SW480 (cell line): ENCODE results near the gene VAT1.
"Not testable (repeated sequence)": the region's sequence is repeated elsewhere in the genome, so short reads cannot be mapped to it uniquely, and the experiment has no call there.

Source experiments
- DNase-seq: peaks from one replicate; pipeline ENCODE4 v3.0.0-alpha.2; 2016; ENCODE audit warnings: low spot score

VAT1 gene

DNA sequence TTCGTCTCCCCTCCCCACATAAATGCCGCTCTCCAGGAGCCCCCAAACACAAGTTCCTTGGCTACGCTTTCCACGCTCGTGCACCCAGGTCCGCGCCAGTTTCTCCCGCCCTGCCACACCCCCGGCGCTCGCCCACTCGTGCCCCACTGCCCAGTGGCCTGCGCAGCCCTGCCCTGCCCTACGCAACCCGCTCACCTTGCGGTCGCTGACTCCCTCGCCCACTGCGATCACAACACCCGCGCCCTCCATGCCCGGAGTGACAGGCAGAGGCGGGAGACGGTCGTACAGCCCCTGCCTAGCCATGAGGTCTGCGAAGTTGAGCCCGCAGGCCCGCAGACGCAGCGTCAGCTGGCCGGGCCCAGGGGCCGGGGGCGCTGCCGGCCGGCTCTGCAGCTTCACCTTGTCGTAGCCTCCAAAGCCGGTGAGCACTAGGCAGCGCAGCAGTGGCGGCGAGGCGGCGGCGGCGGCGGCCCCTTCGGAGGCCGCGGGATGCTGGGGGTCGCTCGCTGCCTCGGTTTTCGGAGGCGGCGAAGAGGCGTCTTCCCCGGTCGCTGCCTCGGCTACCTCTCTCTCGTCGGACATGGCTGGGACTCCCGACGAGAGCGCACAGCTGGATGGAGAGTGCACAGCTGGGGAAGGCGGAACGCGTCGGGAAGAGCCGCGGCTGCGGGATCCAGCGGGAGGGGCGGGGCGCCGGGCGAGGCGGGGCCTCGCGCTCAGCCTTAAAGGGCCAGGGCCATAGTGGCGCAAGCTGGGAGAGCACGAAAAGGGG, at the start of gene VAT1:
TSS of gene VAT1 (minus strand) at position 645 of the 772 bp plus-strand sequence. CDS start at position 582, 63 bp downstream.
- DNase-seq = peak; percentile 83

DNA sequence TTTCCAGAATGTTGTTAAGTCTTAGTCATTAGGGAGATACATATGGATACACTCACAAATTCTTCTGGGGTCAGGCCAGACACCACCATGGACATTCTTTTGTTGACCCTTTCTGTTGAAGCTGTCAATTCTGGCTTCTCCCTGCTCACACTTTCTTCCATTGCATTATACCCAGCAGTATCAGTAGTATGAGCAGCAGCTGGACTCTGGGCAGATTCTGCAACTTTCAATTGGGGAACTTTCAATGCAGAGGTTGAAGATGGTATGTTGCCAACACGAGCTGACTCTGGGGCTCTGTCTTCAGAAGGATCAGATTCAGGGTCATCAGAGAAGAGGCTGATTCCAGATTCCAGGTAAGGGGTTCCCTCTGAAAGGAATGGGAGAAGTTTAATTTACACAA, 48.7 kb upstream of the VAT1 start:
- no peak for DNase-seq

DNA sequence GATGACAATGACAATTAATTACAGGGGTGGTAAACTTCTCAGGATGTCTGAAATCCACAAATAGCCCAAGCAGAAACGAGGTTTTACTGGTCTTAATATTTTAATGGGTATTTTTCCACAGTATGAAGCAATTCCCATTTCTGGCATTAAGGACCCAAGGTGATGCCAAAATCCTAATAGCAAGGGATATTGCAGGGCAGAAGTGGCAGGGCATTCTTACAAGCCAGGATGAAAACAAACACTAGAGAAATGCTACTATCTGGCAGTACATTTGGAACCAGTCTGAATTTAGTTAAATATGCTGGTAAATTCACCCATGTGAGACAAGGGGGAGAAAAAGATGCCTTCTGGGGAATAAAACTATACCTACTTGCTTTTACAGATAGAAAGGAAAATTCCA, 48.1 kb upstream of the VAT1 start:
- DNase-seq = no peak

DNA sequence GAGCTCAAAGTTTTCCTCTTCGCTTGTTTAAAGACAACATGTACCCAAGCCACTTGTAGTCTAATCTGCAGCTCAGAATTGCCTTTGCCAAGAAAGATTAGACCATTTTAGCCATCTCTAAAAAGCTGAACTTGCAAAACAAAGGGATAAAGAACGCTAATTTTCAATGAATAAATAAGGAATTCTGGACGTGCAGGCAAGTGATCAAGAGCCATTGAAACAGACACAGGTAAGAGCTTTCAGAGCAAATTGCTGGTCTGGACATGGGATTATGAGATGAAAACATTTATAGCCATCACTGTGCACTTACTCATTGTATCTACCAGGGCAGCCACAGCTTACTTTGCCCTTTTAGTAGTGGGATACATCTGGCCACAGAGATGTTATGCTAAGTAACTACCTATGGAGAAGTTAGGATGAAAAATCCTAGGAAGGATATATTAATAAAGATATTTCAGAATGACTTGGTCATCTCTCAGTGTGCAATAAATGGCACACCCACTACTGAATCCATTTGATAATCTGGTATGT, 47.2 kb upstream of the VAT1 start:
- DNase-seq = no peak

DNA sequence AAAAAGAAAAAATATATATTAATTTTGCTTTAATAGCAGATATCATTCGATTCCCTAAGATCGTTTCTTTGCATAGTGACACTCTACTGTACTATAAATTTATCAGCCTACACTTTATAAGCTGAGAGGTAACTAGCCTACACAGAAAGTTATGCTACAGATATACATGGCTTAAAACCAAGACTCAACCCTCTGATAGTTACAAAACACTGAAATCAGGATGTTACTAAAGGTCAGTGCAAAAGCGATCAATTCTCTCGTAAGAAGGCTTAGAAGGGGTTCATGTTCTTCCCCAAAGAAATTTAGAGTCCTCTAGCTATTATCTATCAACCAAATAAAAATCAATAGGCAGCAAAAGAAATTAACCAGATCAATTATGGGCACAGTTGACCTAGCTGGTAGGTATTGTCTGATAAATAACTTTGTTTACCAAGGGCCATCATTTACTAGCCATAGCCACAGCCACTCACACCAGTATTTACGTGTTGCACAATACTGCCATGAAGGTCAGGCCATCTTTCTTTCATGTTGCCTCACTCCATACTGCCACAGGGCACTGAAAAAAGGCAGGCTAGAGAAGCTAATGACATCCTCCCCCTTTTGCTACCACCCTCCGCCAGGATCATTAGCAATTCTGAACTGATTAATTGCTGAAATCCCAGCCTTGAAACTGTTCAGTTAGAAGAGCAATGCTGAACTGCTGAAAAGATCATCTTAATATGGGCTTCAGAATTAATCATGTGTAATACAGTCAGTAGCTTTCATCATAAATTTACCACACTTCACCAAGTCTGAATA, 46.6 kb upstream of the VAT1 start:
- no peak for DNase-seq

DNA sequence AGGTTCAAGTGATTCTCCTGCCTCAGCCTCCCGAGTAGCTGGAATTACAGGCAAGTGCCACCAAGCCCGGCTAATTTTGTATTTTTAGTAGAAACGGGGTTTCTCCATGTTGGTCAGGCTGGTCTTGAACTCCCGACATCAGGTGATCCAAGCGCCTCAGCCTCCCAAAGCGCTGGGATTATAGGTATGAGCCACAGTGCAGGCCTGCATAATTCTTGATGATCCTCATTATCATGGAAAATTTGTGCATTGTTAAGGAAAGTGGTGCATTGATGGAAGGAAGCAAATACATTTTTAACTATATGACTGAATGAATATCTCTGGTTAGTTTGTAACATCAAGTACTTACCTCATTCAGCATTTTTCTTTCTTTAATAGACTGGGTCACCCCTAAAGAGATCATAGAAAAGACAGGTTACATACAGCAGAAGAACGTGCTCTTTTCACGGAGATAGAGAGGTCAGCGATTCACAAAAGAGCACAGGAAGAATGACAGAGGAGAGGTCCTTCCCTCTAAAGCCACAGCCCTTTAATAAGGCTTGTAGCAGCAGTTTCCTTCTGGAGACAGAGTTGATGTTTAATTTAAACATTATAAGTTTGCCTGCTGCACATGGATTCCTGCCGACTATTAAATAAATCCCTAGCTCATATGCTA, 40.9 kb upstream of the VAT1 start:
- DNase-seq = no peak

DNA sequence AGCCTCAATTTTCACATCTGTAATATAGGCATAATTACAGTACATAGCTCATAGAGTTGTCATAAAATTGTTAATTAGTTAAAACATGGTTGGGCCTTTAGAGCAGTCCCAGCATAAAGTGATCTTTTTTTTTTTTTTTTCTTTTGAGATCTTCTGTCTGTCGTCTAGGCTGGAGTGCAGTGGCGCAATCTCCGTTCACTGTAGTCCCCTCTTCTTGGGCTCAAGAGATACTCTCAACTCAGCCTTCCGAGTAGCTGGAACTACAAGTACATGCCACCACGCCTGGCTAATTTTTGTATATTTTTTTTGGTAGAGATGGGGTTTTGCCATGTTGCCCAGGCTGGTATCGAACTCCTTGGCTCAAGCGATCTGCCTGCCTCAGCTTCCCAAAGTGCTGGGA, 33.9 kb upstream of the VAT1 start:
- DNase-seq = no peak

DNA sequence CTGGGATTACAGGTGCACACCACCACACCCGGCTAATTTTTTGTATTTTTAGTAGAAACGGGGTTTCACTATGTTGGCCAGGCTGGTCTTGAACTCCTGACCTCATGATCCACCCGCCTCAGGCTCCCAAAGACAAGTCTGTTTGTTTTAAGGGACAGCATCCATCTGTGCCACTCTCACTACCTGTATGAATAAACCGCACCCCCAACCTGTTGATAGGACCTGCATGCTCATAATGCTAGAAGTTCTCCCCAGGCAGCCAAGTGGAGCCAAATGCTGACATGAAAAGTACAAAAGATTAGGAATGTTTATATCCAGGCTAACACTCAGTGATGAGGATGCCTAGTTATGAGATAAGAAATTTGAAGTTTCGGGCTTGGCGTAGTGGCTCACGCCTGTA, 30.8 kb upstream of the VAT1 start:
- DNase-seq = not testable (repeated sequence)

DNA sequence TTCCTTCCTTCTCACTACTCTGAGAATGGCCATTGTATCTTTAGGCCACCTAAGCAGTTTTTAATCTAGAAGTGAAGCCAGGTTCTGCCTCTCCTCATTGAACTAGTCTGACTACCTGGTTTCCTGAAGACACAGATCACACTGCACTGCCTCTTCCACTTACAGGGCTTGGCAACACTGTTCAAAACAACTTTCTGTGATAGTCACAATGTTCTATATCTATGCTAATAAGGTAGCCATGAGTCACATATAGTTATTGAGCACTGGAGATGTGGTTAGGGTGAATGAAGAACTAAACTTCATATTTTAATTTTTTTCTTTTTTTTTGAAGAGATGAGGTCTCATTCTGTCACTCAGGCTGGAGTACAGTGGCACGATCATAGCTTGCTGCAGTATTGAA, 29.8 kb upstream of the VAT1 start:
- DNase-seq = no peak

DNA sequence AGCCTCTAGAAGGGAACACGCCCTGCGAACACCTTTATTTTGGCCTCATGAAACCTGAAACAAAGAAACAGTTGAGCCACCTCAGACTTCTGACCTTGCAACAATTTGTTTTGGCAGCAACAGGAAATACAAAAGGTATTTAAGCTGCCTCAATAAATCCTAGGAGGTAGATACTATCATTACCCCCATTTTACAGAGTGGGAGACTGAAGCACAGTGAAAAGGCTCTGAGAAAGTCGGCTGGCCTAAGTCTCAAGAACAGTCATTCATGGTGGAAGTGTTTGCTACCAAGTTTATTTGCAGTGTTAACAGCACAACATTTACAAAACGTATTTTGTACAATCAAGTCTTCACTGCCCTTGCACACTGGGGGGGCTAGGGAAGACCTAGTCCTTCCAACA, 21.8 kb upstream of the VAT1 start:
- DNase-seq = no peak

DNA sequence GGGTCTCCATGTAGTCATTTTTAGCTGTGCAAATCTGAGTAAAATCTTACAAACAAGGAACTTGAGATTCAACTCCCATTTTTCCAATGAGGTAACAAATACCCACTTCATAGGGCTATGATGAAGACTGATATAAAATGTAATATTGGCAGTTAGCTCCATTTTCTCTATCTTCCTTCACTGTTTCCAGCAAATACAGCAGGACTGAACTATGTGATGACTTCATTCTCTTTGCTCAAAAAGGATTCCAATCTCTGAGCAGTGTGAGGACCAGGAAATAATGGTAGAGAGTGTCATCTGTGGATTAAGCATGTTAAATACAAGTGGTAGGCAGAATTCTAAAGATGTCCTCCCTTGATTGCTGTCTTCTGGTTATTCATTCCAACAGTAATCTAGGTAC, 21.1 kb upstream of the VAT1 start:
- DNase-seq = no peak

DNA sequence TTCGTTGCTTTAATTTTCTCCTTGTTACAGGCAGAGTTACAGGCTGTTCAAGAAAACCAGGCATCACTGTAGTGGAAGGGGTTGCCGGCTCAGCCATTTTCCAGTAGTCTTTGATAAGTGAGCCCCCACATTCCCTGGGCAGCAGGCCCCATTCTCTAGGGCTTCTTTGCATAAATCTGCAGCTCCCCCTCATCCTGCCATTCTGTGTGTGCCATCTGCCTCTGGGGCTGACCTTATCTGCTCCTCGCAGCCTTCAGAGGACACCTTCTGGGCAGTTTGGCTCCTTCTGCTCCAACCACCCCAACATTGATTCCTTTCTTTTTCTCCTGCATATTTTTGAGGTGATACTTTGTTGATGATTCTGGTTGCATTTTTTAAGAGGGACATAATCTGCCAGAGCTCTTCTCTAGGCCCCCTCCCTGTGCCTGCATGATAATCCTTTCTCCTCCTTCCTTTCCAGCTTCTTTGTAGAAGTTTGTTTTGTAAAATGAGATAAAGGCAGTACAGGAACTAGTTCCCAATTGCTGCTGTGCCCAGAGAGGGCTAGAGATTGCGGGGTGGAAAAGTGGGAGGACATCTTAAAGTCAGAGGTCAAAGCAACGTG, 19.9 kb upstream of the VAT1 start:
- DNase-seq = no peak

DNA sequence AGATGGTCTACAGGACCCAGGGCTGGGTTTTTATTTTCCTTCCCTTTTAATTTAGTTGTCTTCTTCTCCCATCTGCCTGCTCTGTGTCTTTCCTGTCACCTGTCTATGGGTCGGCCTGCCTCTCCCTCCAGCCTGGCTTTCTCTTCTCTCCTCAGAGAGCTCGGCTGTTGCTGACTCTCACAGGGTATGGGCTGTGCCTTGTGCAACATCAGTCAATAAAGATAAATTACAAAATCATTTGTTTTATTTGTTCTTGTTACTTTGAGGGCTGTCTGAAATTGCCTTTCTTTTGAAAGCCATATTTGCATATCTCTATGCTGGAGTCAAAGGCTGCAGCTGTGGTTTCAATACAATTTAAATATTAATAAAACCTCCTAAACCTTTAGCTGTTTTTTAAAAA, 18.5 kb upstream of the VAT1 start:
- DNase-seq = no peak

DNA sequence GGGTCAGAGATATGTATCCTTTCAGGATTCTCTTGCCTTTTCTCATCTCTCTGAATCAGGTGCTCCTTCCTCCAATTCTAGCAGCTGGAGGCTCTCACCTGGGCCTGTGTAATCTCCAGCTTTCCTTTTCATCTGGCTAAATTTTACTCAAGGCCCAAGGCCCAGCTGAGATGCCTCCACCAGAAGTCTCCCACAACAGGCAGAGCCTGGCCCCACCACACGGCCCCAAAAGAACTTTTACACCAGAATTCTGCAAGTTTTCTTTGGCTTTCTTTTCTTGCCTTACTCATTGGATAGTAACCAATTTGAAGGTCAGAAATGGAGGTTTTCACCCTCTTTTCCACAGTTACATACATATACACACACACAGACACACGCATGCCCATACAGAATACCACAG, 17.5 kb upstream of the VAT1 start:
- DNase-seq = no peak

DNA sequence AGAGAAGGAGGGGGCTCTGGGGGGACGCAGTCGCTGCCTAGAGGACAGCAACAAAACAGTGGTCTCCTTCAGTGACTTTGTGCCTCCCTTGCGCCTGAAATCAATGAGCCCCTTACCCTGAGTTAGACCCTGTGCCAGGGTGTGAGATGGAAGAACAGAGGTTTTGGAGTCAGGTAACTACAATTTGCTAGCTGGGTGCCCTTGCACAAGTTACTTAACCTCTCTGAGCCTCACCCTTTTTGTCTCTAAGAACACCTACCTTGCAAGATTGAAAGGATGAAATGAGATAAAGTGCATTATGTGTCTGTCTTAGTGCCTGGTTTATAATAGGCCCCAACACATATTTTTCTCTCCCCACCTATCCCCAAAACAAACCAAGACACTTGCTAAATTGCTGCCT, 12.7 kb upstream of the VAT1 start:
- no peak for DNase-seq

DNA sequence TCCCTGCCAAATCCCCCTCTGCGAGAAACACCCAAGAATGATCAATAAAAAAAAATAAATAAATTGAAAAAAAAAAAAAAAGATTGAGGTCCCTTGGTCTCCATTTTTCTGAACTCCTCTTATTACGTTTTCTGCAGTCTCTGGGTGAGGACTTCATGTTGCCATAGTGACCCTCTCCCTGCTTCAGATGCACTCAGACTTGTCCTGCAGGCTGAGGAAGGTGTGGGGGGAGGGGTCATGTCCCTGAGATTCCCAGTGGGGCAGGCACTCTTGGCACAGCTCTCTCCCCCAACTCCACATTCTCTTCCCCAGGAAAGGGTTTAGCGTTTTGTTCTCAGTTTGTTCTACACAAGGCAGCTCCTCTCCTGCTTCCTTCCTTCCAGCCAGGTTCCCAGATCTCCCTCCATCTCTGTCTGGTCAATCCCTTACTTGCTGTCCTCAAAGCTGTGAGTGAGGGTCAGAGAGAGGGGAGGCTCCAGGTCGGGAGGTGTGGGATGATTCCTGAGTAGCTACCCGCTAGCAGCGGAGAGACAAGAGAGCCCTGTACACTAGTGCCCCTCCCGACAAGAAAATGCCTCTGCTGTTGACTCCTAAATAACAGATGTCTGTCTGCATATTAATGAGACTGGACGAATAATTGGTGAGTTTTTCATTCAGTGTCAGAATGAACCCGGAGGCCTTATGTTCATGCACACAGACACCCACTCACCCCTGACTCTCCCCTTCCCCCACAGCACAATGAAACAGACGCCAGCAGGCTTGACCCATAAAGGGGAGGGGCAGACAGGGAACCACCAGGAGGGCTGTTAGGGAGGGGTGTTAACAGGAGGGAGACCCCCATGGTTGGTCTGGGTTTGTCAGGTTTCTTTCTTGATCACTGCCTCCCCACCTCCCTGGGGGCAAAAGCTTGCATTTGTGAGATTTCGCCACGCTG, 12.0 kb upstream of the VAT1 start:
- no peak for DNase-seq

DNA sequence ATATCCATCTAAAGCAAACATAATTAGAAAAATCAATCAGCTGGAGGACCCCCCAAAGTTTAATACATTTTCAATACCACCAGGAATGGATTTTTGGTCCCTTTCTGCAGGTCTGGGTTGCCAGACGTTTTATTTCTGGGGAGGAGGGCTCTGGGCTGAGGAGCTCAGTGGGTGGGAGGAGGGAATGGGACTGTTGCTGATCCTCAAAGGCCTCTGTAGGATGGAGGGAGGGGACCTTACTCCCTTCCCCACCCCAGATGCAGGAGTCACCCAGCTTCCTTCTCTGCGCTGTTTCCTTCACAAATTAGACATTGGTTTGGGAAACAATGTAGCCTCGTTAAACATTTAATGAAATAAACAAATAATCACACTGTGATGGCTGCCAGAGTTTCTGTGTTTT, 9.5 kb upstream of the VAT1 start:
- DNase-seq = no peak

DNA sequence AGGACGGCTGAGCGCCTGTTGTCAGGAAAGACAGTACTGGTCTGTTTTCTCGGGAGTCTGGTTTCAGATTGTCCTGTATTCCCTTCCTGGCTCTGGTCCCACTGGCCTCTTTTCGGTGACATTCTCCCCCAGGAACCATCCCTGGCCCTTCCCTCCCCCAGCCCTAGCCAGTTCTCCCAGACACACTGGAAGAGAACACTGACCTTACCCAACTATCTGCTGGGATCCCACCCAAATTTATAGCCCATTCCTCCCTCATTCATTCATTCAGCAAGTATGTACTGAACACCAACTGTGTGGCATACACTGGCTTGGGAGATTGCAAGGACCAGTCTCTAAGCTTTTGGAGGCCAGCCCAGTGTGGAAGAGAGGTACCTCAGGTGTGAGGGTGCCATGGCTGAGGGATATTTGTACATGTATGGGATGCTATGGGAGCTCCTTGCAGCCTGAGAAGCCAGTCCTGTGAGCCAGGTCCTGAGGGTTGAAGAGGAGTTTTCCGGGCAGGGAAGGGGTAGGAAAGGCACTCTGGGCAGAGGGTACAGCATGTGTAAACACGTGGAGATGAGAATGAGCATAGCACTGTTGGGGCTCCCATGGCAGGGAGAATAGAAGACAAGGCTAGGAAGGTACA, 8.1 kb upstream of the VAT1 start:
- DNase-seq = no peak

DNA sequence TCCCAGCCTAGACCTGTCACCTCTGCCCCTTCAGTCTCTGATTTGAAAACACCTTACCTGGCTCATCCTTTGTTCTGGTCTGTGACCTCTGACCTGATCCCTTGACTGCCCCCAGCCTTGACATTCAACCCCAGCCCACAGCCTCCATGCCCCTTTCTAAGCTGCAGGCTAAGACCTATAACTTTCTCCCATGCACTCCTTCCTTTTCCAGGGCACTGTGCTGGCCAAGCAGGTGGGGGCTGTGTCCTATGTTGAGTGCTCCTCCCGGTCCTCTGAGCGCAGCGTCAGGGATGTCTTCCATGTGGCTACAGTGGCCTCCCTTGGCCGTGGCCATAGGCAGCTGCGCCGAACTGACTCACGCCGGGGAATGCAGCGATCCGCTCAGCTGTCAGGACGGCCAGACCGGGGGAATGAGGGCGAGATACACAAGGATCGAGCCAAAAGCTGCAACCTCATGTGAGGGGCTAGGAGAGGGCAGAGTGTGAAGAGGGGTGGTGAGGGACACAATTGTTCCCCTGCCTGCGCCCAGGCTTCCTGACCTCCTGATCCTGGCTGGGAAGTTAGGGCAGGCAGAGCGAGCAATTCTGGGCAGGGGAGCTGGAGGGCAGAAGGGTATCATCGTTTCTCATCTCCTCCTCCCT, 6.2 kb upstream of the VAT1 start:
- no peak for DNase-seq
